GM19238 (cell line): Measurements from ENCODE around the gene COL12A1.

Experiments
- DNase-seq: peaks from one replicate; pipeline ENCODE4 v3.0.0; 2011; ENCODE audit warnings: low spot score; ENCODE audit not compliant: insufficient read length

Gene COL12A1

DNA sequence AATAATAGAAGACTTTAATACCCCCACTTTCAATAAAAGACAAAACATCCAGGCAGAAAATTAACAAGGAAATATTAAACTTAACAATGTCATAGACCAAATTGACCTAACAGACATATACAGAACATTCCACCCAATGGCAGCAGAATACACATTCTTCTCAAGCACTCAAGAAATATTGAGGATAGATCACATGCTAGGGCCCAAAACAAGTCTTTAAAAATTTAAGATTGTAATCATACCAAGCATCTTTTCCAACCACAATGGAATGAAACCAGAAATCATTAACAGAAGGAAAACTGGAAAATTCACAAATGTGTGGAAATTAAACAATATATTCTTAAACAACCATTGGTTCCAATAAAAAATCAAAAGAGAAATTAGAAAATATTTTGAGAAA, 161.0 kb downstream of the COL12A1 start:
- no peak for DNase-seq

DNA sequence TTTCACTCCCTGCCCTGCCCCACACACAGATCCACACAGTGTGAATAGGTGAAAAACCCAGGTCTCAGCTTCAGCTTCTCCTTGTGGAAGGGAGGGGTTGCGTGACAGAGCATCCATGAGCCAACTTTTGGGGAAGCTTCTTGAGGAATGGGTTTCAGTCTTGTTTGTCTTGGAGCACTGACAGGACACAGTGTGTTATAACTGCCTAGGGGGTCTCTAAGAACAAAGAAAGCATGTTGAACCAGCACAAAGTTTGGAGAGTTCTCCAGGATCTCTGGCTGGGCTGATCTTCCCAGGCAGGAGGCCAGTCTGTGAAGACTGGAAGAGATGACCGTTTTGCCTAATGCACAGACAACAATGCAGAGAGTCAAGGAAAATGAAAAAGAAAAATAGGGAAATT, 164.5 kb downstream of the COL12A1 start:
- DNase-seq: no peak
